Fibroblast of skin of right biceps (primary cell): ENCODE results near the gene MDM2.

Source experiments
- DNase-seq: peaks from one replicate; pipeline ENCODE4 v3.0.0-alpha.2; 2013

MDM2 gene

GRCh38 chr12:68807576-68808387 is at the start of gene MDM2:
Gene MDM2, plus strand, starts transcription at chr12:68808177. Its CDS starts 301 bp downstream, at chr12:68808478.
- DNase-seq, result peak; percentile 91

GRCh38 chr12:68759852-68760251 is 48.1 kb upstream of the MDM2 start:
- DNase-seq, result no peak

- no peak for DNase-seq
Observed at GRCh38 chr12:68760806-68761441, 47.1 kb upstream of the MDM2 start.

- DNase-seq, result no peak
Observed at GRCh38 chr12:68761442-68761812, 46.5 kb upstream of the MDM2 start.

- no peak for DNase-seq
Observed at GRCh38 chr12:68761901-68762630, 45.9 kb upstream of the MDM2 start.

- DNase-seq, result no peak
Observed at GRCh38 chr12:68762691-68763090, 45.3 kb upstream of the MDM2 start.

GRCh38 chr12:68765696-68766095 is 42.3 kb upstream of the MDM2 start:
- DNase-seq, result no peak

- no peak for DNase-seq
Observed at GRCh38 chr12:68766646-68767045, 41.3 kb upstream of the MDM2 start.

- DNase-seq, result no peak
Observed at GRCh38 chr12:68767191-68767590, 40.8 kb upstream of the MDM2 start.

GRCh38 chr12:68768431-68768939 is 39.5 kb upstream of the MDM2 start:
- peak; percentile 28 for DNase-seq

GRCh38 chr12:68769941-68770340 is 38.0 kb upstream of the MDM2 start:
- no peak for DNase-seq

GRCh38 chr12:68771223-68771925 is 36.6 kb upstream of the MDM2 start:
- no peak for DNase-seq

- no peak for DNase-seq
Observed at GRCh38 chr12:68772714-68773113, 35.3 kb upstream of the MDM2 start.

GRCh38 chr12:68773582-68773981 is 34.4 kb upstream of the MDM2 start:
- DNase-seq, result no peak

- no peak for DNase-seq
Observed at GRCh38 chr12:68775121-68775630, 32.8 kb upstream of the MDM2 start.

- no peak for DNase-seq
Observed at GRCh38 chr12:68776976-68777610, 30.9 kb upstream of the MDM2 start.

GRCh38 chr12:68779280-68779679 is 28.7 kb upstream of the MDM2 start:
- DNase-seq, result no peak

GRCh38 chr12:68780731-68781130 is 27.2 kb upstream of the MDM2 start:
- no peak for DNase-seq

- DNase-seq, result no peak
Observed at GRCh38 chr12:68781728-68782127, 26.2 kb upstream of the MDM2 start.

GRCh38 chr12:68784015-68784414 is 24.0 kb upstream of the MDM2 start:
- no peak for DNase-seq

GRCh38 chr12:68785358-68785757 is 22.6 kb upstream of the MDM2 start:
- no peak for DNase-seq

- no peak for DNase-seq
Observed at GRCh38 chr12:68785823-68786222, 22.2 kb upstream of the MDM2 start.
